ENCODE data around the gene EIF3CL.
"Not testable (repeated sequence)": the region's sequence is repeated elsewhere in the genome, so short reads cannot be mapped to it uniquely, and the experiment has no call there.

The EIF3CL gene

DNA sequence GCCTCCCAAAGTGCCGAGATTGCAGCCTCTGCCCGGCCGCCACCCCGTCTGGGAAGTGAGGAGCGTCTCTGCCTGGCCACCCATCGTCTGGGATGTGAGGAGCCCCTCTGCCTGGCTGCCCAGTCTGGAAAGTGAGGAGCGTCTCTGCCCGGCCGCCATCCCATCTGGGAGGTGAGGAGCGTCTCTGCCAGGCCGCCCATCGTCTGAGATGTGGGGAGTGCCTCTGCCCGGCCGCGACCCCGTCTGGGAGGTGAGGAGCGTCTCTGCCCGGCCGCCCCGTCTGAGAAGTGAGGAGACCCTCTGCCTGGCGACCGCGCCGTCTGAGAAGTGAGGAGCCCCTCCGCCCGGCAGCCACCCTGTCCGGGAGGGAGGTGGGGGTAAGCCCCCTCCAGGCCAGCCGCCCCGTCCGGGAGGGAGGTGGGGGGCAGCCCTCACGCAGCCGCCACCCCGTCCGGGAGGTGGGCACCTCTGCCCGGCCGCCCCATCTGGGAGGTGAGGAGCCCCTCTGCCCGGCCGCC lies 26.5 kb downstream of the EIF3CL start:
- not testable (repeated sequence) for H3K4me3 ChIP-seq, H3K27ac ChIP-seq, H3K9me3 ChIP-seq, H3K4me1 ChIP-seq, H3K36me3 ChIP-seq, H3K4me2 ChIP-seq, H3K9ac ChIP-seq, H3K27me3 ChIP-seq, H4K20me1 ChIP-seq

DNA sequence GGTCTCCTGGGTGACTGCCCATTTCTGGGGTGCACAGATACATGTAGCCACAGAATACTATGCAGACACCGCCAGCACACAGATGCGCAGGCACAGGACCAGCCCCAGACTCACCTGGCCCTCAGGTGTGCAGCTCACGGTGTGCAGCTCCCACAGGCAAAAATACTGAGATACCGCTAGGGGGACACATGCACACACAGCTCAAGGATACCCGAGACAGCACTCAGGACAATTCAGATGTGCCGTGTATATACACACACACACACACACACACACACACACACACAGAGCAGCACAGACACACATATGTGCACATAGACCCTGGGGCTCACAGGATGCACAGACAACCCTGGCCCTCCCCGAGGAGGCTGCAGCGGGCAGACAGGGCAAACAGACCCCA lies 28.5 kb downstream of the EIF3CL start:
- H3K4me2 ChIP-seq, H3K9me3 ChIP-seq, H3K9ac ChIP-seq, H3K4me3 ChIP-seq, H3K4me1 ChIP-seq, H3K36me3 ChIP-seq, H3K27ac ChIP-seq, H4K20me1 ChIP-seq, H3K27me3 ChIP-seq: not testable (repeated sequence)

DNA sequence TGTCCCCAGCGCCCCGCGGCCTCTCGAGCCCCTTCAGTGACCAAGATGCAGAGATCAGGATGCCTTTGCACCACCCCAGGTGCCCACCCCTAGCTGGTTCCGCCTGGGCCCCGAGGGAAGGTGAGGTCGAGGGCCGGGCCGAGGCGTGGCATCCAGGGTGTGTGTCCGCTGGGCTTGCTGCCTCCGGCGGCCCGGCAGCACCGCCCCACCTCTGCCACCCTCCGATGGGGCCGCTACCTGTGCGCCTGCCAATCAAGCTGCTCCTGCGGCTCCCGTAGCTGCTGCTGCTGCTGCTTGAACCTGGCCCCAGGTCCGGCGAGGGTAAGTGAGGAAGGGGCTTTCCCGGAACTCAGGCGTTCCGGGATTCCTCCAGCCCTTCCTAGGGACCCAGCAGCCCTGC lies 29.4 kb downstream of the EIF3CL start:
- H3K27me3 ChIP-seq, H4K20me1 ChIP-seq, H3K9me3 ChIP-seq, H3K27ac ChIP-seq, H3K4me2 ChIP-seq, H3K4me3 ChIP-seq, H3K9ac ChIP-seq, H3K36me3 ChIP-seq, H3K4me1 ChIP-seq: not testable (repeated sequence)

DNA sequence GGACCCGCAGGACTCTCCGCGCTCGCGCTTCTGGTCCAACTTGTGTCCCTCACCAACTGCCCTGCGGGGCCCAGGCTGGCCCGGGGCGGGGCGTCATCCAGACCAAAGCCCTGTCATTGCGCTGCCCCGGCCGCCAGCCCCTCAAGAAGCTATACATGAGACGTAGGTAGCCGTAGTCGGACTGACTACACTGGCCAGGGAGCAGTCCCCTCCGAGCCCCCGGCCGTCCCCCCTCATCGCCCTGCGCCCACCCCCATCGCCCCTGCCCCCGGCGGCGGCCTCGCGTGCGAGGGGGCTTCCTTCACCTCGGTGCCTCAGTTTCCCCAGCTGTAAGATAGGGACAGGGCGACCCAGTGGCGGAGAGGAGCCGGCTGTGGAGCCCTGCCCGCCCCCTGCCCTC lies 35.7 kb downstream of the EIF3CL start:
- not testable (repeated sequence) for H3K27me3 ChIP-seq, H3K9ac ChIP-seq

DNA sequence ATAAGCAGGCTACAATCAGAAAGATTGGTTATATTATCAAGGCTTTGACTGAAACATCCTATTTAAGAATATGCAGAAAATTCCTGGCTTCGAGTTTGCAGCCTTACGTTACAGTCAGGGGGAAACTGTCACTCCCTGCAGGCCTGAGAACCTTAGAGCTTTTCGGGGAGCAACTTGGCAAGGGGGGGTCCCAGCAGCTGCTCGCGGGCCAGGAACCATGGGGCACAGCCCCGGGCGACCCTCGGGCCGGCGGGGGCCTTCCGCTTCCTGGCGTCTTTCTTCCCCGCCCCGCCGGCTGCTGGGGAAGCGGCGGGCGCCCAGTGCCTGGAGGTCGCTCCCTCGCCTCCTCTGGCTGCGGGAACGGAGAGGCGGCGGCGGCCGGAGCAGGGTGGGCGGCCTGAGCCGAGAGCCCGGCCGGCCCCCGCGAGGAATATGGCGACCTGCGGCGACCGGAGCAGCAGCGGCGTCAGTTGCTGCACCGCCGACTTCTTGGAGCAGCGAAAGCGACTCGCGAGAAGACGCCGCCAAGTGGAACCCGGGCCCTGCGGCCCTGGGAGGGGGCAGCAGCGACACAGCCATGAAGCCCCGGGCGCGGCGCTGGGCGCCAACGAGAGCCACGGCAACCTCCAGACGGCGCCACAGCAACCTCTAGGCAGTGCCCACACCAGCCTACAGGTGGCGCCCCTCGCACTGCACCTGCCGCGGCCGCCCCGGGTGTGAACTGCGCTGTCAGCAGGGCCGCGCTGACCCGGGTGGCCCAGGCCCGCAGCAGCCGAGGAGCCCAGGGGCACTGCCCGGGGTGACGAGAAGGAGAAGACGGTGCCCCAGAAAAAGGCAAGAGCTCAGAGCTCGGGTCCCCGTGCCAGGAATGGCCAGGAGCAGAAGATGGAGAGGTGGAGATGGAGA lies 39.1 kb downstream of the EIF3CL start:
- not testable (repeated sequence) for H3K27ac ChIP-seq, H3K4me2 ChIP-seq, H3K27me3 ChIP-seq, H3K9ac ChIP-seq, H4K20me1 ChIP-seq, H3K36me3 ChIP-seq, H3K4me3 ChIP-seq, H3K9me3 ChIP-seq, H3K4me1 ChIP-seq

More for the DNA sequence above, 35.7 kb downstream of the EIF3CL start:
- not testable (repeated sequence) for H3K27ac ChIP-seq, H4K20me1 ChIP-seq, H3K4me1 ChIP-seq, H3K36me3 ChIP-seq, H3K4me3 ChIP-seq, H3K4me2 ChIP-seq, H3K9me3 ChIP-seq

DNA sequence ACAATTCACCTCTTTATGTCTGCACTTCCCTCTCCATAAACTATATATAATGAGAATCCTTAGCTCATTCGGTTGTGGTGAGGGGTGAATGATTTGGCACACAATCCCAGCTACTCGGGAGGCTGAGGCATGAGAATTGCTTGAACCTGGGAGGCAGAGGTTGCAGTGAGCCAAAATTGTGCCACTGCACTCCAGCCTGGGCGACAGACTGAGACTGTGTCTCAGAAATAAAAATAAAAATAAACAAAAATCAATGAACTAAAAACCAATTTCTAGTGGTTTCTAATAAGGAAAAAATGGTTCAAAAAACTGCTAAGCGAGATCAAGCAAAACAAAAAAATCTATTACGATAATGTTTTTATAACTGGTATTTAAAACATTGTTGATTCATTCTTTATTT lies 40.2 kb downstream of the EIF3CL start, which contains the start of gene NPIPB6:
Gene NPIPB6, minus strand, starts transcription at position 101 of the 400 bp plus-strand sequence. CDS start 686 bp downstream, outside the sequence.
- H3K4me2 ChIP-seq, H3K4me1 ChIP-seq, H3K4me3 ChIP-seq, H3K9ac ChIP-seq, H4K20me1 ChIP-seq, H3K27me3 ChIP-seq, H3K27ac ChIP-seq, H3K36me3 ChIP-seq, H3K9me3 ChIP-seq: not testable (repeated sequence)

DNA sequence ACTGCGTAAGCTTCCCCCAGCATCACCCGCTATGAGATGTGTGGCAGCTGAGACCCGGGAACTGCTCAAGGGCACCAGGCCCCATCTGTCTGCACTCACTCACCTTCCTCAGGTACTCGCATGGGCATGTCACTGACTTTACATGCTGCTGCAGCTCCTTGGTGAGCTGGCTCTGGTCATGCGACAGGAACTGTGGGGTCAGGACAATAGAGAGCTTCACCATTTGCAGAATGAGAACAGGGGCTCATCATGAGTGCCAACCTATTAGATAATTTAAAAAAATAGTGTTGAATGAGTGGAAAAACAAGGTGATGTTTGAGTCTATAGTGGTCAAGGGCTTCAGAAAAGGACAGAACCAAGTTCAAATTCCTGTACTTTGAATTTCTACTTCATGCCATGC lies 41.0 kb downstream of the EIF3CL start:
- H3K27ac ChIP-seq, H3K27me3 ChIP-seq, H3K9ac ChIP-seq, H4K20me1 ChIP-seq, H3K9me3 ChIP-seq, H3K4me3 ChIP-seq, H3K36me3 ChIP-seq, H3K4me2 ChIP-seq, H3K4me1 ChIP-seq: not testable (repeated sequence)

DNA sequence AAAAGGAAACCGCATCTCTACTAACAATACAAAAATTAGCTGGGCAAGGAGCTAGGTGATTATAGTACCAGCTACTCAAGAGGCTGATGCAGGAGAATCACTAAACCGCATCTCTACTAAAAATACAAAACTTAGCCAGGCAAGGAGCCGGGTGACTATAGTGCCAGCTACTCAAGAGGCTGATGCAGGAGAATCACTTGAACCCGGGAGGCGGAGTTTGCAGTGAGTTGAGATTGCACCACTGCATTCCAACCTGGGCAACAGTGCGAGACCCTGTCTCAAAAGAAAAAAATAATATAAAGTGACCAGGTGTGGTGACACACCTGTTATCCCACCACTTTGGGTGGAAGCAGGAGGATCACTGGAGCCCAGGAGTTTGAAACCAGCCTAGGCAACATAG lies 65.4 kb downstream of the EIF3CL start:
- not testable (repeated sequence) for H3K4me2 ChIP-seq, H3K9me3 ChIP-seq, H3K4me1 ChIP-seq, H3K4me3 ChIP-seq, H4K20me1 ChIP-seq, H3K36me3 ChIP-seq, H3K9ac ChIP-seq, H3K27ac ChIP-seq, H3K27me3 ChIP-seq

DNA sequence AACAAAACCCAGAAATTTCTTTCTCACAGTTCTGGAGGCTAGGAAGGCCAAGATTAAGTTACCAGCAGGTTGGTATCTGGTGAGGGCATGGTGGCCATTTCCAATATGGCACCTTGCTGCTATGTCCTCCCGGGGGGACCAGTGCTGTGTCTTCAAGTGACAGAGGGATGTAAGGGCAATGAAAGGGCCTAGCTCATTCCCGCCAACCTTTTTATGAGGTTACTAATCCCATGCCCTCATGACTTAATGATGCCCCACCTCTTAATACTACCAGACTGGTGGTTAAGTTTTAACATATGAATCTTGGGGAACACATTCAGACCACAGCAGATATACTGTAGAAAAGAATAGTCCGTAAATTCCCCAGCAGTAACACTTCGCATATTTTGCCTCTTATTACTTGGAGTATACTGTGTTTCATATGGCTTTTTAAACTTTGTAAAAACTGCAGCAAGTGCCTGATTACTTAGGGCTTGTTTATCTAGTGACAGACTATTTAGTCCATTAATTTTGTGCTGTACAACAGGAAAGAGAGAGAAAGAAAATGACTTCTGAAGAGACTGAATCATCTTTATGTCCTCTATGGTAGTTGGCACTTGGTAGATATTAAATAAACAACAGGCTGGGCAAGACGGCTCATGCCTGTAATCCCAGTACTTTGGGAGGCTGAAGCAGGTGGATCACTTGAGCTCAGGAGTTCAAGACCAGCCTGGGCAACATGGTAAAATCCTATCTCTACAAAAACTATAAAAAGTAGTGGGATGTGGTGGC lies 66.5 kb downstream of the EIF3CL start:
- not testable (repeated sequence) for H3K9ac ChIP-seq, H3K36me3 ChIP-seq, H3K27me3 ChIP-seq, H3K4me1 ChIP-seq, H3K27ac ChIP-seq, H3K4me3 ChIP-seq, H4K20me1 ChIP-seq, H3K9me3 ChIP-seq, H3K4me2 ChIP-seq

DNA sequence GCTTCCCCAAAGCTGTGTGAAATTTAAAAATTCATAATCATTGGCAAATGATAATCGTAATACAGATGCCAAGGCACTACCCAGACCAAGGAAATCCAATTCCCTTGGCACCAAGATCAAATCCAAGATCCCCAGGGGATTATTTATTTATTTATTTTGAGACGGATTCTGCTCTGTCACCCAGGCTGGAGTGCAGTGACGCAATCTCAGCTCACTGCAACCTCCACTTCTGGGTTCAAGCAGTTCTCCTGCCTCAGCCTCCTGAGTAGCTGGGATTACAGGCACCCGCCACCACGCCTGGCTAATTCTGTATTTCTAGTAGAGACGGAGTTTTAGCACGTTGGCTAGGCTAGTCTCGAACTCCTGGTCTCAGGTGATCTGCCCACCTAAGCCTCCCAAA lies 68.0 kb downstream of the EIF3CL start:
- H3K4me1 ChIP-seq, H3K4me2 ChIP-seq, H3K27me3 ChIP-seq, H3K36me3 ChIP-seq, H3K9me3 ChIP-seq, H4K20me1 ChIP-seq, H3K4me3 ChIP-seq, H3K9ac ChIP-seq, H3K27ac ChIP-seq: not testable (repeated sequence)

DNA sequence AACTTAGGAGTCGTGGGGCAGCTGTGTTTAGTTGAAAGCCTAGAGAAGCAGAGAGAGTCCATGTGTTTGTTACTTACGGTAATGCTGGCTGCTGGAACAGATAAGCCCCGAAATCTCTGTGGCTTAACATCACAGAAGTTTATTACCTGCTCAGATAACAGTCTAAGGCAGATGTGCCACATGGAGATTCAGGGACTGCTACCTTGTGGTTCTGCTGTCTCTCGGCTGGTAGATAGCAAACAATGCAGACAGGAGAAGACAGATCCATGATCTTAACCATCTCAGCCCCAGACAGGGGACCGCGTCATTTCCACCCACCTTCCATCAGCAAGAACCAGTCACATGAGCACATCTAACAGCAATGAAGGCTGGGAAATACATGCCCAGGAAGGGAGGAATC lies 71.0 kb downstream of the EIF3CL start:
- not testable (repeated sequence) for H3K4me3 ChIP-seq, H3K9me3 ChIP-seq, H3K27me3 ChIP-seq, H4K20me1 ChIP-seq, H3K9ac ChIP-seq, H3K4me2 ChIP-seq, H3K36me3 ChIP-seq, H3K27ac ChIP-seq, H3K4me1 ChIP-seq

DNA sequence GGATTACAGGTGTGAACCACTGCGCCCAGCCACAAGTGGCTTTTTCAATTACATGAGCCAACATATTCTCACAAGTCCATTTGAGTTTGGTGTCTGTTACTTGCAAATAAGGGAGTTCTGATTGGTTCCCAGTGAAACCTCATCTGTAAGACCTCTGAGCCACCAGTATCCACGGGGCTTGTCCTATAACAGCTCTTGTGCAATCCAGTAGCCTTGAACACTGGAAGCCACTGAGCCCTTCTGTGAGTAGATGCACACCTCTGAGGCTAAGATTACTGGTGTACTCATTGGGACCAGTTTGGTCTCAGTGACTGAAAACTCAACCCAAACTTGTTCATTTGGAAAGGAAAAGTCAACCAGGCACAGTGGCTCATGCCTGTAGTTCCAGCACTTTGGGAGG lies 72.7 kb downstream of the EIF3CL start:
- not testable (repeated sequence) for H3K4me3 ChIP-seq, H3K9ac ChIP-seq, H3K36me3 ChIP-seq, H3K27ac ChIP-seq, H4K20me1 ChIP-seq, H3K27me3 ChIP-seq, H3K9me3 ChIP-seq, H3K4me1 ChIP-seq, H3K4me2 ChIP-seq

DNA sequence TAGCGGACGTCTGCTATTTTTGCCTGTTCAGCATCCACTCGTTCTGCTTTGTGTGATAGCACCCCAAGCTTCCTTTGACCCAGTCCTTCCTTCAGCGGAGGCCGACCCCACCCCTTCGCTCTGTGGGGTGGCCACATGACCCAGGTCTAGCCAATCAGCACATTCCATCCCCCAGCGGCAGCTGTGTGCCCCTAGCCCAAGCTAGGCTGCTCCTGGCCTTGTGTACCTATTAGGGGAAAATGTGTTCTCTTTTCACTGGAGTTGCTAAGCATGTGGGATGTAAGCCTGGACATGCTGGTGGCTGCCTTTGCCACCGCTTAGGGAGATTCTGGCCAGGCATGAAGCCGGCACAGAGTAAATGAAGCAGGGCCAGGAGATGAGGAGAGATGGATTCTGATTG lies 73.4 kb downstream of the EIF3CL start:
- not testable (repeated sequence) for H3K36me3 ChIP-seq, H4K20me1 ChIP-seq, H3K27me3 ChIP-seq, H3K27ac ChIP-seq, H3K9me3 ChIP-seq, H3K4me2 ChIP-seq, H3K4me3 ChIP-seq, H3K4me1 ChIP-seq, H3K9ac ChIP-seq

Measured in BLaER1 (cell line).